ENCODE results near the gene TSPO.

The TSPO gene

DNA sequence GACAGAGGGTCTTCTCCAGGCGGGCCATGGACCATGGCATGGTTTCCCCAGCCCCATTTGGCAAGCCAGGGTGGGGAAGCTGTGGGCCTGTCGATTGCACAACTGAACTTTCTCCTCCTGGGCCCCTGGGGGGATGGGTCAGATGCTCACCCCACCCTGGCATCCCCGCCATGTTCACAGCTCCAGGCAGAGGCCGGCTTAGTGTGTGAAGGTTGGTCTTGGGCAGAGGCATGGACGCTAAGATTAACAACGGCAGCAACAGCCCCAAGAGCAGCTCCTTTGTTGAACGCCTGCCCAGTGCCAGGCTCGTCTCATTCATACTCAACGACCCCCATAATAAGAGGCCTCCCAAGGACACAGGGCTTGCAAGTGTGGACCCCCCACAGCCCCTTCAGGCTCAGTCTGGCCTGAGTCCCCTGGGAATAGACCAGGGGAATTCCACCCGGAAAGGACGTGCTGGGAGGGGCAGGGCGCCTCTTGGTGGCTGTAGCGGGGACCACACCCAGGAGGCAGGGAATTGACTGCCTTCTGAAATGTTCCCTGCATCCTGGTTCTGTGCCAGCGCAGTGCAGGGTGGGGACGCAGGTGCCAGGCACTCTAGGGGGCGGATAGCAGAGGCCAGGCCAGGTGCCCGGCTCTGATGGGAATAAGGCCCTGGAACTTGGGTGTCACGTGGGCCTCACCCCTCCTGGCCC, 8.3 kb downstream of the TSPO start:
- no peak for DNase-seq (ENCODE audit: low read depth)

DNA sequence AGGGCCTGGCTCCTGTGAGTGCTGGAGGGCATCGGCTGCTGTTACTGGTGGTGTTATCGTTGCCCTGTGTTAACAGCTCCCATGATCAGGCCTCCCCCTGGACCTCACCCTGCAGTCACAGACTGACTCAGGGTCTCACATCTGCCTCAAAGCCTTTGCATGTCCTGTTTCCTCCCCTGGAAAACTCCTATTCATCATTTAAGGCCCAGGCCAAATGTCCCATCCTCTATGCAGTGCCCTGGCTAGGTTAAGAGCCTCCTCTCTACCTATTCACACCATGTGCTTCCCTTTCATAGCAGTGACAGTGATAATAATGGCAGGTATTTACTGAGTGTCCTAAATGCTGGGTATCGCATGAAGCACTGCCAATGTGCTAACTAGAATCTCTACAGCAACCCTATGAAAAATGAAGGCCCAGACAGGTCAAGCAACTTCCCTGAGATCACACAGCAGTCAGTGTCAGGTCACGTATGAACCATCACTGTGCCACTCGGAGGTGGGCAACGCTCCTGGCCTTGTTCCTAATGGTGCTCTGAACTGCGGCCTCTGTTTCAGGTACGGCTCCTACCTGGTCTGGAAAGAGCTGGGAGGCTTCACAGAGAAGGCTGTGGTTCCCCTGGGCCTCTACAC, 9.3 kb downstream of the TSPO start:
- no peak for DNase-seq (ENCODE audit: low read depth)

DNA sequence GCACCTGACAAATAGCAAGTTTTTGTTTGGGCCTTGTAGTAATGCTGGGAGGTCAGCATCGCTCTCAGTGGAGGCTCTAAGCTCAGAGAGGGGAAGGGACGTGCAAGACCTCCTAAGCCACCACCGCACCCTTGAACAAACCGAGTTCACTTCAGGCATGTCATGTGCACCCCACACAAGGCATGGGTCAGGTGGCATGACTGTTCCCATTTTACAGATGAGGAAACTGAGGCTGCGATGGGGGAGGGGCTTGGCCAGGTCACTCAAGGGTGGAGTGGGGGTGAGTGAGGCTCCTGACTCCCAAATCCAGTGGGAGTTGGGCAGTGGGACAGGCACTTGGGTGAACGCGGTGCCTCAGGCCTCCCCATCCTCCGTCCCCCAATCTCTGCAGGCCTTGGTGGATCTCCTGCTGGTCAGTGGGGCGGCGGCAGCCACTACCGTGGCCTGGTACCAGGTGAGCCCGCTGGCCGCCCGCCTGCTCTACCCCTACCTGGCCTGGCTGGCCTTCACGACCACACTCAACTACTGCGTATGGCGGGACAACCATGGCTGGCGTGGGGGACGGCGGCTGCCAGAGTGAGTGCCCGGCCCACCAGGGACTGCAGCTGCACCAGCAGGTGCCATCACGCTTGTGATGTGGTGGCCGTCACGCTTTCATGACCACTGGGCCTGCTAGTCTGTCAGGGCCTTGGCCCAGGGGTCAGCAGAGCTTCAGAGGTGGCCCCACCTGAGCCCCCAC, 11.2 kb downstream of the TSPO start:
- no peak for DNase-seq (ENCODE audit: low read depth)

DNA sequence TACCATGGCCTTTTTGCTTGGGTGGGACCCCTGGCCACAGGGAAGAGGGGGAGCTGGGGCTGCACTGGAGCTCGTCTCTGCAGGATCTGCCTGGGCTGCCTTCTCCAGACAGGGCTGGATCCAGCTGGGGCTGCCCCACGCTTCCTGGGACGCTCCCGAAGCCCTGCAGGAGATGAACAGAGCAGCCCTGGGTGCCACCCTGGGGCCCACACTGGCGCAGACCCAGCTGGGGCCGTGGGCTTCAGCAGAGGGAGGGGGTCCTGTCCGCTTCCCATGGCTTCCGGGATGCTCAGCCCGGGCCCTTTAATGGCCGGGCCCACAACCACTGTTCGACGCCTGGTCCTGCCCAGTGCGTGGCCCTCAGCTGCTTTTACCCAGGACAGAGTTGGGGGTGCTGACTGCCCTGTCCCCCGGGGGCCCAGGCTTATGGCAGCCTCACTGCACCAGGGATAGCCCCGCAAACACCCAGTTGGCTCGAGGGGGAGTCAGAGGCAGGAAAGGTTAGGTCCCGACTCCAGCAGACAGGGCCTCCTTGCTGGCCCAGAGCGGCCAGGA, 12.0 kb downstream of the TSPO start:
- DNase-seq (ENCODE audit: low read depth): no peak

DNA sequence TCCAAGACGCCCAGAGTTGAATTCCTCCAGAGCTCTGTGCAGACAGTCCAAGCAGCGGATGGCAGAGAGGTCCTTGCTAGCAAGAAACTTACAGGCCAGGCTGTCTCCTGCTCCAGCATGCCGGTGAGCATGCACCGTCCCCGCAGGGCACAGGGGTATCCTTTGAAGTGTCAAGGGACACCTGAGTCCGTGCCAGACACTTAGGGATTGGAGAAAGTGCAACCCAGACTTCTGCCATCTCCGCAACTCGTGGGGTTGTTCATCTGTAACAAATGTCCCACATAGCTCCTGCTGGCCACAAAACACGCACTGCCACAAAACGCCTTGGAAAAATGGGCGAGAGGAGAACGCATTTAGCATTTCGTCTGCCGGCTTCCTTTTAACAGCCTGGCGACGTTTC, 13.3 kb downstream of the TSPO start:
- no peak for DNase-seq (ENCODE audit: low read depth)

DNA sequence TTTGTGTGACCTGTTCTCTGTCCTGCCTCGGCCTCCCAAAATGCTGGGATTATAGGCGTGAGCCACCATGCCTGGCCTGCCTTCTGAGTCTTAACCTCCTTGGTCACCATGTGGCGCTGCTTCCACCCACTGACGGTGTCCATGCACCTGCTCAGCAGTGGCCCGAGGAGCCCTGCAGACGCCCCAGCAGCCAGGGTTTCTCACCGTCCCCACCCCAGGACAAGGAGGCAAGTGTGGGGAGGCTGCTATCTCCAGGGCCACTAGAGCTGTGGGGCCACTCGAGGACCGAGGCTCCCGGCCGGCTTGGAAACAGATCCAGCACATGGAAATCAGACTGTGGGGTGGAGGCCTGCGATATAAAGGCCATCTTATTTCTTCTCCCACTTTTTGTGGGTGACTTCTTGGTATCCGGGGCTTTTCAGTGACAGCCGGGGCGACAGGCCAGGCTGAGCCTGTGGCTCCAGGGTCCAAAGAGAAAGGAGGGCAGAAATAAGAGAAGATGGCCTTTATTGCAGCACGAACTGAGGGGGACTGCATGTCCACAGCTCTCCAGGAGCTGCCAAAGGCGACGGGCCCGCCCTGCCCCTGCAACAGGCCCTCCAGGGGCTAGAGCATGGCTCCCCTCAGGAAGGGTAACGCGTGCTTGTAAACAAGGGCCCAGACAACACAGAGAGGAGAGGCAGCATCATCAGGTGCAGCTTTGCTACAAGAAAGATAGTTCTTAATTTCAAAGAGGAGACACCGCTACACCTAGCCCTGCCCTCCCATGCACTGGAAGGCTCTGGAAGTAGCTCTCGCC, 15.0 kb downstream of the TSPO start:
- no peak for DNase-seq (ENCODE audit: low read depth)

DNA sequence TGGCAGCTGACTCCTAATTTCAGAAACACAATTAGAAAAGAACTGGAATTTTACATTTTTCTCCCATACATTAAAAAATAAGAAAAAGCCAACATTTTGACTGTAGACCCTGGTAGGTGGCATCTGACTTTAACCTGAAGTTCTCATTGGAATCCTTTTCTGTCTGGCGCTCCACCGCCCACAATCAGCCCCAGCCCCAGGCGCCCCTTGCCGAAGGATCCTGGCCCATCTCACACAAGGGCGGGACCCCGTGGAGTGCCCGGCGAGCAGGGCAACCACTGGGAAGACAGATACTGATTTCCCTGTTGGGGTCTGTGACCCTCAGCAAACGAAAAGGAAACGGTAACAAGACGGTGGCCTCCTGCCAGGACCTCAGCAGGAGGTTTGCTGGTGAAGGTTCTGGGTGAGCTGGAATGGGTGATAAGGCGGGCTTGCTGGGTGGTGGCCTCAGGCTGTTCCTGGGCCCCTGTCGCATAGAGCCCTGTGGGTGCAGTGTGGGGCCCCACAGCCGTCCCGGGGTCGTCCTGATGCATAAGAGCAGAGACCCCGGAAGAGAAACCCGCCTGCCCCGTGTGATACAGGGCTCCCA, 15.7 kb downstream of the TSPO start:
- no peak for DNase-seq (ENCODE audit: low read depth)

DNA sequence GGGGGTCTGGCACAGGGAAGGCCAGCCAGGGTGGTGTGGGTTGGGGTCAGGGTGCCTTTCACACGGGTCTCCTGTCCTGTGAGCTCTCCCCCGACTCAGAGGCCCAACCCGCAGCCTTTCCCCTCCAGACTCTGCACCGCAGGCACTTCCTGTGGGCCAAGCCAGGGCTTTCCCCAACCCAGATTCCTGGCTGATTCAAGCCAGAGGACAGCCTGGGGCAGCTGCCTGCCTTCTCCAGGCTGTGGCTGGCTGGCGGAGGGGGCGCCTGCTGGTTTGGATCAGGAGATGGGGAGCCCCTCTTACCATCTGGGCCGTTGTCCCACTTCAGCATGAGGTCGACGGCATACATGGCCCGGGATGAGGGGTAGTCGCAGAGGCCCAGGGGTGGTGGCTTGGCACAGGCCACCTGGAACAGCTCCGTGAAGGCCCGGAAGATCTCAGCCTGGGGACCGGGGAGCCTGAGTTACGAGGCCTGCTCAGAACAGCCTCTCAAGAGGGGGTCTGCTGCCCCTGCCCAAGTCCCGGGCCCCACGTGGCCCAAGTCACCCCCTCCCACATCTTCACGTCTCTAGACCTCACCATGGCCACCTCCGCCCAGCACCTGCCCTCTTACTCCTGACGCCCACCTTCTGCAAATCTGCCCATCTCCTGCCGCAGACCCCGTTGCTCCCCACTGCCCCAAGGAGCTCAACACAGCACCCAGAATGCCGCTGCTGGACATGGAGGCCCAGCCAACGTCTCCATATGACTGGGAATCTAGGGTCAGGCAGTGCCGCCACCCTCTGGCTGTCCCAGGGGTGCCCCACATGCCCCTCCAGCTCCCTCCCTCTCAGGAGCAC, 17.3 kb downstream of the TSPO start:
- DNase-seq (ENCODE audit: low read depth): no peak

DNA sequence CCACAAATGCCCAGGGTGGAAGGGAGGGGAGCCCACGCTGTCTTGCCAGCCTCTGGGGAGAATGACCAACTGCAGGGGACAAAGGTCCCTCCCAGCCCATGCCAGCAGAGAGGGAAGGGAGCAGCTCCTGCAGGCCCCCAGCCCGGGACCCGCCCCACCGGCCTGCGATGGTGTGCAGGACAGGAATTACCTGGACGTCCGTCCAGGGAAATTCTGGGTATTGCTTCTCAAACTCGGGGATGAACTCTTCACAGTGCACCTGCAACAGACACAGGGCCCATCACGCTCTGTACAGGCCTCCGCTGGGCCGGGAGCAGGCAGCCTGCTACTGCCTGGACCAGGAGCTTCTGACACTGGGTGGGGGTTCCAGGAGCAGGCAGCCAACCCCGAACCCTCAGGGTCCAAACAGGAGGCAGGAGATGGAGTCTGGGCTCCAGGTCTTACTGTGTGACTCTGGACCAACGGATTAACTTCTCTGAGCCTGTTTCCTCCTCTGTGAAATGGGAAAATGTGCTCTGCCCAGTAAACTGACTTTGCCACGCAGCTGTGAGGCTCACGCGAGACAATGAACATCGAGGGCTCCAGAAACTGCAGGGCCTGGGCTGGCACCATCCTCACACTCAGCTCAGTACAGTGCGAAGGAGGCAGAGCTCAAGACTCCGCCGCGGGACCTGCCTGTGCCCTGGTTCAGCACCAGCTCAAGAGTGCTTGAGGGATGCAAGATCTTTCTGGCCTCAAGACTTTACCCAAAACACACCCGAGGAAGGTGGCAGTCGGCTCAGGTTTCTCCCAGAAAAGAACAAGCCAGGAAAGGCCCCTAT, 18.2 kb downstream of the TSPO start:
- DNase-seq (ENCODE audit: low read depth): no peak

DNA sequence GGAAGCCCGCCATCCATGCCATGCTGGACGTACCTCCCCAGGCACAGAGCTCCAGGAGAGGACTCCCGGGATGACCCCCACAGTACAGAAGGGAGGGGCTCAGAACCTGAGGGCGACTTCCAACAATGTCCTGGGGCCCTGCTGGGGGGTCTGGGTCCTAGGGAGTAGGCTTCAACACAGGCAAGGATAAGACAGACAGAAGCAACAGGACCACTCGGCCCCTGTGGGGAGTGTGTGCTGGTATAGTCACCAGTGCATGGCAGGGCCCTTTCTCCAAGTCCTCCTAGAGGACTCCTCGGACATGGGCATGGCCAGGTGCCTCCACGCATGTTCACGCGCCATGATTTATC, 18.7 kb downstream of the TSPO start:
- DNase-seq (ENCODE audit: low read depth): no peak

DNA sequence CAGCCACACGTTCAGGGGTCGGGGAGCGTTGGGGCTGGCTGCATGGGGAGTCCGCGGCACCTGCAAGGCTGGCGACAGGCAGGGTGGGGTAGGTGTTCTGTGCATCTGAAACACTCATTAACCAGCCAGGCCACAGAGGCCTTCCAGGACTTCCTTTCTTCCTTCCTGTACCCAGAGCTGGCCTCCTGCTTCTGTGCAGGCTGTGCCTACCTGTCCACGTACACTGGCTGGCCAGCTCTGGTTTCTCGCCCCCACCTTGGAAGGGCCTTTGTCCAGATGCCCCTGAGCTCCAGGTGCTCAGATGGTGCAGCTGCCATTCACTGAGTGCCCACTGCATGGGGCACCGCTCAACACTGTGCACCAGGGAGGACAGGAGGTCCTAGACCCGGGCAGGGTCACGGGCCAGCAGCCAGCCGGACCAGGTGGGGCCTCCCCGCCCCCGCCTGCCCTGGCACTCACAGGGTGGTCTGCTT, 19.7 kb downstream of the TSPO start:
- DNase-seq (ENCODE audit: low read depth): no peak

DNA sequence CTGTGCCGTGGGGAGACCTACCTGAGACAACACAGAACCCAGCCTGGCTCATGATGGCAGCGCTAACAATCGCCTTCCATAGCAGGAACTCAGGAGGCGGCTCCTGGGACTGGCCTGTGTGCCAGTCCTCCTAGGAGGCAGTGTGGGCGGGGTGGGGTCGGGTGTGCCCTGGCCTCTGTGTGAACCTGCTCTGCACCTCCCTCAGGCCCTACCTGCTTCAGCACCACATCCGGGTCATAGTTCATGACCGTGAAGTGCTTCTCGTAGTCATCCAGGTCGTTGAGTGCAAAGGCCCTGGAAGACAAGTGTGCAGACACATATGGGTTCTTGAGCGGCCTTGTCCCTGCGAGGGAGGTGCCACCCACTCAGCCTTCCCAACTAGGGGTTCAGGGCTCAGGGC, 20.2 kb downstream of the TSPO start:
- DNase-seq (ENCODE audit: low read depth): no peak

DNA sequence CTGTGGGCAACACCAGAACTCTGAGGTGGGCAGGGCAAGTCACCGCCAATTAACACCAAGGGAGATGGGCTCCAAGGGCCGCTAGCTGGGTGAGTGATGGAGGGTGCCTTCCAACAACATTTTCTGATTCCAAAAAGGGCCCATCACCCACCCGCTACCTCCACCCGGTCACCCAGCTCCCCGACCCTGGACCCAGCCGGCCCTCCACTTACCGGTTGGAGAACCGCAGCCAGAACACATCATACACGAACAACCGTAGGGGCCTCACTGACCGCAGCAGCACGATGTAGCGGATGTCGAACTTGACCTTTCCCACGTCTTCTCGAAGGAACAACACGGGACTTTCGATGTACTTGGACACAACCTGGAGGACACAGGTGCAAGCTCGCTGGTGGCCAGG, 20.8 kb downstream of the TSPO start:
- no peak for DNase-seq (ENCODE audit: low read depth)

DNA sequence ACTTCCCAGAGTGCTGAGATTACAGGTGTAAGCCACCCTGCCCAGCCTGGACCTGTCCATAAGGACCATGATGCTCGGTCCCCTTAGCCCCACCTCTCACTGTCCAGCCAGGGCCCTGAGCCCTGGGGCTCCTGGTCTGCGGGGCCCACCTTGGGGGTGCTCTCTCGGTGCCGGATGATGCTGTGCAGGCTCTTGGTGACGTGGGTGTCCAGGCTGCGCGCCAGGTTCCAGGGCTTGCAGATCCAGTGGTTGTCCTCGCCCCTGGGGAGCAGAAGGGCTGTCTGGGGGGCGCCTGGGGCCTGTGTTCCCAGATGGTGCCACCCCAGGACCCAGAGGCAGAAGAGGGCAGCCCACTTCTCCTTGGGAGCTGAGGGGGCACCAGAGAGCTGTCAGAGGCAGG, 22.2 kb downstream of the TSPO start:
- no peak for DNase-seq (ENCODE audit: low read depth)

DNA sequence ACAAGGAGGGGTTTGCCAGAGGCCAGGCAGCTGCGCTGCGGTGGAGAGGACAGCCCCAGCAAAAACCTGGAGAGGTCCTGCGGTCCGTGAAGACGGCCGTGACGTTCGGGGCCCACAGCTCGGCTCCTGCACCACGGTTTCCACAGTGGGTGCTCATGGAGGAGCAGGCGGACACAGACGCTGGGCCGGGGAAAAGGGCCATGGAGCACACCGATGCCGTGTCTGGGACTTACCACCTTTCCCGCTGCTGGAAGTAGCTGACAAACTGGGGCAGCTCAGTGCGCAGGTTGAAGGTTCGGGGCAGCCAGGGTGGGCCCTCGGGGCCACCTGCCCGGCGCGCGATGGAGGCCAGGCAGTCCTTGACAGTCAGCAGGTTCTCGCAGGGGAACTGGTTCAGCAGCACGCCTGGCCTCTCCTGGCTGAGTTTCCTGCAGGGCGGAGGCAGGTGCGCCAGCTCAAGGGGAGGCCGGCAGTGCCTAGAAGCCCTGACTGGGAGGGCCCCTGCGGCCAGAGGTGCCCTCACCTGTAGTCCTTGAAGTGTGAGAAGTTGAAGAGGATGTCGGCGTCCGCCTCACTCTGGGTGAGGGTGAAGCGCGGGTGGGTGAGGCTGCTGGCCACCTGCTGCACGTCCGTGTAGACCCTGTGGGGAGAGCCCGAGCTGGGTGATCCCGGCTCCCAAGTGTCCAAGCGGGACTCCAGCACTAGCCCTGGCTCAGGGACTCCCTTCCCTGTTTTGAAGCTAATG, 22.8 kb downstream of the TSPO start:
- DNase-seq (ENCODE audit: low read depth): no peak

DNA sequence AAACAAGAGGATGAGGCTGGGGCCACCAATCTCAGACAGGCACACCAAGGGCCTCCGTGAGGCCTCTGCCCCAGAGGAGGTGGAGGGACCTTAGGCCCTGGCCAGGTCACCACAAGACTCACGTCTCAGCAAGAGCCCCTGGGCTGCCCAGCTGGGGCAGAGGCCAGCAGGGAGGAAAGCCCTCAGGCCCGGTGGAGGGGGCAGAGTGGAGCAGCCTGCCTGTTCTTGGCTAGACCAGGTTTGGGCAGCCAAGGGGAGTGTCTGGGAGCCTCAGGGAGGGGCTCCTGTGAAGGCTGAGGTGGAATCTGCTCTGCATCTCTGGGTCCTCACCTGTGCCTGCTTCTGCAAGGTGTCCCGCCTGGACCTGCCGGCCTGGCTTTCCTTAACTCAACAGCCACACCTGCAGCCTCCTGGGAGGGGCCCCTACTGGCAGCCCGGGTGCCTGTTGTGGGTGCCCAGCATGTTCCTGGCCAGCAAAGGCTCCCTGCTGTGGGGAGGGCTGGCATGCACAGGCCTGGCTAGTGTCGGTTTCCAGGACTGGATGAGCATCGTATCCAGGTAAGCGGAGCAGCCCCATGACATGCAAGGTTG, 23.7 kb downstream of the TSPO start:
- DNase-seq (ENCODE audit: low read depth): no peak

DNA sequence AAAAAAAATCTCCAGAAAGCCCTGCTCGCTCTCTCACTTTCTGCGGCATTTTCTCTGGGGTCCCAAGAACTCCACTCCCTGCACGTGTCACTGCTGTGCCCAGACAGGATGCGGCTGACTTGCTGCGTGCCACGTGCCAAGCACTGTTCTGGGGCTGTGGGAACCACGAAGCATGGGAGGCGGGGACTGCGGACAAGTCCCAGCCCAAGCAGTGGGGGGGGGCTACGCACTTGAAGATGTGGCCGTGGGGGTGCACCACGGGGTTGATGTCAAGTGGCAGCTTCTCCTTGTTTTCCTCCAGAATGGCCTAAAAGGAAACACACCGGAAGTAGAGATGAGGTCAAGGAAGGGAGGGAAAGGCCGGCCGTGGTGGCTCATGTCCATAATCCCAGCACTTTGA, 24.7 kb downstream of the TSPO start:
- DNase-seq (ENCODE audit: low read depth): no peak

DNA sequence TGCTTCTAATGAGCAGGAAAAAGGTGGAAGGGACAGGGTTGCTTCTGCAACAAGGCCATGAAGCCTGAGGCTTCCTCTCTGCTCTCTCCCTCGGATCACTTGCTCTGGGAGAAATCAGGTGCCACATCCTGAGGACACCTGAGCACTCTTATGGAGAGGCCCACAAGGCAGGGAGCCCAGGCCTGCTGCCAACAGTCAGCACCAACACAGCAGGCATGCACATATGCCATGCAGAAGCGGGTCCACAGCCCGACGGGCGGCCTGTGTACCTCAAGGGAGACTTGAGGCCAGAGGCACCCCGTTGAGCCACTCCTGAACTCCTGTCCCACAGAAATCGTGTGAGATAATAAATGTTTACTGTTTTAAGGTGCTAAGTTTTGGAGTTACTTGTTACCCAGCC, 26.1 kb downstream of the TSPO start:
- no peak for DNase-seq (ENCODE audit: low read depth)
